IPS-18c (cell line): ENCODE measurements around the gene CCDC170.
"Not testable (repeated sequence)": the region's sequence is repeated elsewhere in the genome, so short reads cannot be mapped to it uniquely, and the experiment has no call there.

ENCODE experiments used
- H3K4me3 ChIP-seq: 2 replicates; pipeline ENCODE4 v1.7.0; 2013; ENCODE audit warnings: low read depth, mild to moderate bottlenecking, low read length, moderate library complexity; ENCODE audit not compliant: insufficient read depth
- H3K9me3 ChIP-seq: one replicate; pipeline ENCODE4 v1.6.1; 2013; ENCODE audit warnings: mild to moderate bottlenecking, low read length, moderate library complexity; ENCODE audit not compliant: control insufficient read depth, insufficient read depth

Gene CCDC170

DNA sequence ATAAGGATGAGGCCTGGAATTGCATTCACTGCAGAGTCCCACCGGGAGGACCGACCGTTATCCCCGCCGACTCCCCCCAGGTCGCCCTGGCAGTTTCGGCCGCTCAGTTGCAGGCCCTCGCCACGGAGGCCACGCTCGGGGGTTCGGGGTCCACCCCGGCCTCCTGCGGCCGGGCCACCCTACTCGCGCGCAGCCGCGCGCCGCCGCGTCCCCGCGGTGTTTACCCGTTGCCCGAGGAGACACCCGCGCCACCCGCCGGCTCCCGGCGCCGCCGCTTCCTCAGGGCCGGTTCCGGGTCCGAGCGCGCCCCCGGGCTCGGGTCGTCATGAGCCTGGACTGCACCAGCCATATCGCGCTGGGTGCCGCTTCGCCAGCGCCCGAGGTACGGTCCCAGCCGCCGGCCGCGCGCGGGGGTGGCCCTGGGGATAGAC lies at the start of gene CCDC170:
Gene CCDC170 (plus strand): TSS at position 214 of the 431 bp plus-strand sequence. CDS start 112 bp downstream, at position 326.
- H3K4me3 ChIP-seq, result peak within 1 kb of the TSS; percentile 67
- no peaks in the 10 kb centered on the region for H3K9me3 ChIP-seq

DNA sequence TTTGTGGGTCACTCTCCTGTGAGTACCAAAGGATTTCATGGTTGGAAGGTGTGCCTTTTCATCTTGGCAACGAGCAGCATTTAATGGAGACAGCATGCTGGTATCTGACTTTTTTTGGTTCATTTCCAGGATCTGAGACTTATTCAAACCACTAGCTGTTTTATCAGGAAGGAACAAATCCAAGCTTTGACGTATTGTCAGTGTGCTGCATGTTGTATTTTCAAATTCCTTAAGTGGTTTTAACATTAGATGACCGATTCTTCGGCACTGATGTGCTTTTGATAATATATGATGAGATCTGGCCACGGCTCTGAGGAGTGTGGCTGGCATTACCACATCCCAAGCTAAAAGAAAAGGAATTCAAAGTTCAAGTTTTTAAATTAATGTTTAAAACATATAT lies 48.3 kb upstream of the CCDC170 start:
- H3K4me3 ChIP-seq, result no peak overlapping the region

DNA sequence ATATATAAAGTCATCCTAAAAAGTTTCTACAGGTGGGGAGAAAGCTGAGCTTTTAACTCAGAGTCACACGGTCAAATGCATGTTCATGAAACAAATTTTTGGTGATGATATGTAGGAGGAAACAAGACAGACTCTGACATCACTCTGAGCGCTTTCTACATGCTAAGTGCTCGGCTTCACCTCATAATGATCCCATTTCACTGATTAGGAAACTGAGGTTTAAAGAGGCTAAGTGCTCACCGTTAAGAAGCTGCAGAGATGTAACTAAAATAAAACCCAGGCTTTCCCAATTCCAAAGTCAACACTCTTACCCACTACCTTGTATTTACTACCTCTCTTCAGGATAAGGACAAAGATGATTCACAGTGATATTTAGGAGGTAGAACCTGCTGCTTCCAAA lies 46.6 kb upstream of the CCDC170 start:
- Histone ChIP-seq H3K9me3 (no peaks in the 10 kb centered on the region), H3K4me3 (no peak overlapping the region)

More for the DNA sequence above, 48.3 kb upstream of the CCDC170 start:
- H3K9me3 ChIP-seq, result no peaks in the 10 kb centered on the region

- H3K9me3 ChIP-seq, result no peaks in the 10 kb centered on the region
- no peak overlapping the region for H3K4me3 ChIP-seq
Observed at GRCh38 chr6:151448623-151449022, 45.2 kb upstream of the CCDC170 start.

DNA sequence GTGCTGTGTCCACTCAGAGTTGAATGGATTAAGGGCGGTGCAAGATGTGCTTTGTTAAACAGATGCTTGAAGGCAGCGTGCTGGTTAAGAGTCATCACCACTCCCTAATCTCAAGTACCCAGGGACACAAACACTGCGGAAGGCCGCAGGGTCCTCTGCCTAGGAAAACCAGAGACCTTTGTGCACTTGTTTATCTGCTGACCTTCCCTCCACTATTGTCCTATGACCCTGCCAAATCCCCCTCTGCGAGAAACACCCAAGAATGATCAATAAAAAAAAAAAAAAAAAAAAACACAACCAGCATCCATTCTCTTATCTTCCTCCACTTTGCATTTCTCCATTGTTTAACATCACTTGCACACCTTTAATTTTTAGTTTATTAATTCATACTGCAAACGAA lies 42.9 kb upstream of the CCDC170 start:
- H3K9me3 ChIP-seq, result not testable (repeated sequence)
- H3K4me3 ChIP-seq, result peak overlapping the region; percentile 90; the same call in 1 of the 2 replicates

DNA sequence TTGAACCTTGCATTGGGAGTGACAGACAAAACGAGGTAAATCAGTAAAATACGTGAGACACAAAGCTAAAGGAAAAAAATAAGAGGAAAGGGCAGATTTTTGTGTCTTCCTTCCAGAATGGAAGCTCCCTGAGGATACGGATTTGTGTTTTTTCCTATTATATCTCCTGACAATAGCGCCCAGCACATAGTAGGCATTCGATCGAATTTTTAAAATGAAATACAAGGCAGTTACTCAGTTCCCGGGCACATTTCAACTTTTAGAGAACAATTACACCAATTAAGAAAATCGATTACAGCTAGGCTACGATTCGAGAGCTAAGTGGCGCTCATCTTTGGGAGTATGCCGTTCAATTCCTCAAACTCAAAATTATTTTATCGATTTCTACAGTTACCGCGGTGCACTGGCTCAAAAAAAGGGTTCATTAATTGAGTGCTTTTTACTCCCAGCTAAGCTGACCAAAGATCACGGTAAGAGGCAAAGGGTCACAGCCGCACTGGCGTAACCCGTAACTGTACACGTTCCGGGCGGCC lies 42.3 kb upstream of the CCDC170 start:
- peak overlapping the region; percentile 90 for H3K4me3 ChIP-seq
- H3K9me3 ChIP-seq, result no peaks in the 10 kb centered on the region

- no peaks in the 10 kb centered on the region for H3K9me3 ChIP-seq
- H3K4me3 ChIP-seq, result peak within 1 kb of the TSS; percentile 90
Observed at GRCh38 chr6:151451950-151452749, 41.7 kb upstream of the CCDC170 start, which contains the start of gene RMND1. Gene RMND1 (minus strand): TSS chr6:151452126. CDS start chr6:151445811, 6,315 bp downstream.

GRCh38 chr6:151452750-151453427 lies 40.9 kb upstream of the CCDC170 start:
- H3K9me3 ChIP-seq, result no peaks in the 10 kb centered on the region
- H3K4me3 ChIP-seq, result peak overlapping the region; percentile 66

- not testable (repeated sequence) for H3K9me3 ChIP-seq, H3K4me3 ChIP-seq
Observed at GRCh38 chr6:151455751-151456398, 37.9 kb upstream of the CCDC170 start.

DNA sequence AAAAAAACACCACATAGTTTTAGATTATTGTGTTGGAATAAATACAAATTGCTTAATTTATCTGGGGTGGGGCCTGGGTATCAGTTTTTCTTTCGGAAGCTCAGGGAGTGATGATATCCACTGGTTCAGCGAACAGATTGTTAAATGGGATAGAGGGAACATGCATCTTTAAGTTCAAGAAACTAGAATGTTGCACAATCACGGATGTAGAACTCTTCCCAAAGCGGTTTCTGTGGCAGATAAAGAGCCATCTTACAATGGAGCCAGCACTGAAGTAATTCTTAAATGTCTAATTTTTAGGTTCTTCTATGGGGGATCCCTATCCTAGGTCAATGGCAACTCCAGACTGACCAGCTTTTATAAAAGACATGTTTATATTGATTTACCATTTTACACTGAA lies 32.1 kb upstream of the CCDC170 start:
- Histone ChIP-seq H3K4me3 (no peak overlapping the region), H3K9me3 (no peaks in the 10 kb centered on the region)

DNA sequence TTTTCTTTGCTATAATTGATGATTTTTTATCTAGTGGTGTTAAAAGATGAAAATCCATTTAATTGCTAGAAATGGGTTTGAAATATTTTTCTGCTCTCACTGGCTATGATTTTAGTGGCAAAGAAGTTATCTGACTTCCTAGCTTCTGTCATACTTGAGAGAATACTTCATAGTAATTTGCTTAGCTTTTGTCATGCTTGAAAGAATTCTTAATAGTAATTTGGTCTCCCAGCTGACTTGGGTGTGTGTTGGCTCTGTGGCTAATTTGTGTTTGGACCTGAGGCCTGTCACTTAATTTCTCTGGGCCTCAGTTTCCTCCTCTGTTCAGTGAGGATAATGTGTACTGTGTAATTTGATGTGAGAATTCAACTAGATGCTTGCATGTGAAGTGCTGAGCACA lies 29.1 kb upstream of the CCDC170 start:
- Histone ChIP-seq H3K9me3 (no peaks in the 10 kb centered on the region), H3K4me3 (no peak overlapping the region)

DNA sequence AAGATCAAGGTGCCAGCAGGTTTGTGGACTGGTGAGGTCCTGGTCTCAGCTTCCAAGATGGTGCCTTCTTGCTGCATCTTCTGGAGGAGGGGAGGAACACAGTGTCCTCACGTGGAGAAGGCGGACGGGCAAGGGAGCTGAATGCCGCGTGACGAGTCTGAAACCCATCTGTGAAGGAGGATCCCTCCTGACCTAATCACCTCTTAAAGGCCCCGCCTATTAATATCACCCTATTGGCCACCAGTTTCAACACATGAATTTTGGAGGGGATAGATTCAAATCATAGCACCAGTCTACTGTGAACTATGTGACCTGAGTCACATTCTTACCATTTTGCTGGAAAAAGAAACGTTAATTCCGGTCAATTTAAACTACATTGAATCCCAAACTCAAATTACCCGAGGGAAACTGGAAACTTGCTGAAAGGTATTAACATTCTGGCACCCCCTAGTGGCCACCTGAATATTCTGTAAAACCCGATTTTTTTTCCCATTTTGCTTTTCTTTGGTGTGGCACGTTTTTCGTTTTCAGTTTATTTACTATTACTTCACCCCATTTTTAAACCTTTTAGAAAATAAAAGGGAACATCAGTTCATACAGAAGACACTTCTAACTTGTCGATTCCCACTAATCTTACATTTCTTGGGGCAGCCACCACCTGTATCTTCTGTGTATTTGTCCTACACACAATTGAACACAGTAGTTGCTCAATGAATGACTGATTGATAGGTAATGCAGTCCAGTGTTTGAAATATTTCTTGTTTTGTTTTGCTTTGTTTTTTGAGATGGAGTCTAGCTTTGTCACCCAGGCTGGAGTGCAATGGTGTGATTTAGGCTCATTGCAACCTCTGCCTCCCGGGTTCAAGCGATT lies 17.9 kb upstream of the CCDC170 start:
- no peak overlapping the region for H3K4me3 ChIP-seq

DNA sequence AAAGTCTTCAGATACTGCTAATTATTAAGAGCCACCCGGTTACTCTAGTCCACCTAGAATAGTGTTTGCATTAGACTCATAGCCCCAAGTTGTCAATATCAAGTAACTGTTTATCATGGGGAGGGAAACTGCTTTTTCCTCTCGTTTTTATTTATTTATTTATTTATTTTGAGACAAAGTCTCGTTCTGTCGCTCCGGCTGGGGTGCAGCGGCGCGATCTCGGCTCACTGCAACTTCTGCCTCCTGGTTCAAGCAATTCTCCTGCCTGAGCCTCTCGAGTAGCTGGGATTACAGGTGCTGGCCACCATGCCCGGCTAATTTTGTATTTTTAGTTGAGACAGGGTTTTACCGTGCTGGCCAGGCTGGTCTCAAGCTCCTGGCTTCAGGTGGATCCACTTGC lies 16.1 kb upstream of the CCDC170 start:
- H3K9me3 ChIP-seq, result no peaks in the 10 kb centered on the region
- no peak overlapping the region for H3K4me3 ChIP-seq

More for the DNA sequence above, 17.9 kb upstream of the CCDC170 start:
- no peaks in the 10 kb centered on the region for H3K9me3 ChIP-seq

GRCh38 chr6:151478670-151479069 lies 15.1 kb upstream of the CCDC170 start:
- no peak overlapping the region for H3K4me3 ChIP-seq
- no peaks in the 10 kb centered on the region for H3K9me3 ChIP-seq

DNA sequence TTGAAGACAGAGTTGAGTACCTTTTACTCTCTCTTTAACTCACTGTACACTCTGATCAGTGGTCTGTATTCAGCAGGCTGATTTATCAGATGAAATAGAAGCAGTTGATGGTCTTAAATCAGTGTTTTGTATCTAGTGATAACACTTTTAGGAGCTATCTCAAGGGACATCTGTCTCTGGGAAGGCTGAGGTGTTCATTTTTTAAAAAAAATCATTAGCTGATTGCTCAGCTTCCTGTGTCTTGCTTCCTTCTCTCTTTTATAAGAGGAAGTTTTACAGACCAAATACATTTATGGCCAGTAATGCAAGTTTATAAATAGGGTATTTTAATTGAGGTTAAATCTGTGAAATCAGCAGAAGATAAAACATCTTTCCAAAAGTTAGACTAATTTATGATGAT lies 12.0 kb upstream of the CCDC170 start:
- Histone ChIP-seq H3K9me3 (no peaks in the 10 kb centered on the region), H3K4me3 (no peak overlapping the region)

DNA sequence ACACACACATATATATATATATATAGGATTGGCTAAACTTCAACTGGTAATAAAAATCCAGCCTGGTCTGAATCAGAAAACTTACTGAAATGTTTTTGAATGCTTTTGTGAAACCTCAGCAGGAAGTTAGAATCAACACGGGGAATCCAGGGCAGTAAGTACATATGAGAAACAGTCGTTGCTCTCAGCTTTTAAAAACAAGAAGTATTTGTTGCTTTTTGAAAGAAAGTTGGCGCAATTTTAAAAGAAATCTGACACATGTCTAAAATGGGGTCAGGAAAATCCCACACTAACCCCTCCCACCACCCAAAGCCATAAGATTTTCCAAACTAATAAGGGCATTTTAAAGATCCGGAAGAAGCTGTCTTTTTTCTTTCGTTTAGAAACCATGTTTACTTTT lies 11.5 kb upstream of the CCDC170 start:
- Histone ChIP-seq H3K9me3 (no peaks in the 10 kb centered on the region), H3K4me3 (no peak overlapping the region)

GRCh38 chr6:151483994-151484393 lies 9.8 kb upstream of the CCDC170 start:
- Histone ChIP-seq H3K4me3 (no peak overlapping the region), H3K9me3 (no peaks in the 10 kb centered on the region)
